GM12891 (cell line): Measurements from ENCODE around the gene MMGT1.

Experiments used
- DNase-seq: peaks from one replicate; pipeline ENCODE4 v3.0.0; 2011; ENCODE audit warnings: low spot score; ENCODE audit not compliant: insufficient read length
- FAIRE-seq: peaks from 2 replicates; lab custom pipeline; 2011; peaks lifted over from hg19 to GRCh38; lab: Jason Lieb, UNC
- PAX5 ChIP-seq: IDR thresholded peaks from 2 replicates; pipeline ENCODE4 v1.6.1; 2011; ENCODE audit warnings: low read length, moderate library complexity, mild to moderate bottlenecking; ENCODE audit not compliant: insufficient read depth, severe bottlenecking
- POLR2A ChIP-seq: IDR thresholded peaks from 2 replicates; pipeline ENCODE4 v1.6.1; 2011; ENCODE audit warnings: low read depth, low read length, control low read depth
- POLR2AphosphoS5 ChIP-seq: IDR thresholded peaks from 2 replicates; pipeline ENCODE4 v1.6.1; 2011; ENCODE audit warnings: low read depth, low read length, control low read depth
- POU2F2 ChIP-seq: IDR thresholded peaks from 2 replicates; pipeline ENCODE4 v1.6.1; 2011; ENCODE audit warnings: low read depth, mild to moderate bottlenecking, control low read depth, low read length, moderate library complexity
- SPI1 ChIP-seq: IDR thresholded peaks from 2 replicates; pipeline ENCODE4 v1.6.1; 2011; ENCODE audit warnings: low read depth, low read length, control low read depth
- TAF1 ChIP-seq: IDR thresholded peaks from 2 replicates; pipeline ENCODE4 v1.6.1; 2011; ENCODE audit warnings: low read depth, low read length, control low read depth

MMGT1 gene

GRCh38 chrX:135984256-135984655 is 10.5 kb upstream of the MMGT1 start:
- DNase-seq (no peak), FAIRE-seq (no peak)
- TF ChIP-seq TAF1 (no peak), PAX5 (no peak), POU2F2 (no peak), POLR2A (no peak), POLR2AphosphoS5 (no peak), SPI1 (no peak)

- no peak for TF ChIP-seq TAF1
- no peak for TF ChIP-seq POLR2A
- TF ChIP-seq POLR2AphosphoS5, result no peak
- TF ChIP-seq PAX5, result no peak
- DNase-seq (no peak), FAIRE-seq (peak; percentile 79)
Measured at GRCh38 chrX:135982860-135983259, 9.1 kb upstream of the MMGT1 start.

GRCh38 chrX:135981668-135982067 is 7.9 kb upstream of the MMGT1 start:
- FAIRE-seq (no peak), DNase-seq (no peak)
- TF ChIP-seq PAX5 (no peak), TAF1 (no peak), SPI1 (no peak), POLR2A (no peak), POLR2AphosphoS5 (no peak), POU2F2 (no peak)

- FAIRE-seq (no peak), DNase-seq (no peak)
- TF ChIP-seq PAX5 (no peak), POLR2AphosphoS5 (no peak), SPI1 (no peak), POU2F2 (no peak), TAF1 (no peak), POLR2A (no peak)
Measured at GRCh38 chrX:135981010-135981409, 7.2 kb upstream of the MMGT1 start.

GRCh38 chrX:135977611-135978010 is 3.8 kb upstream of the MMGT1 start:
- FAIRE-seq, result no peak
- TF ChIP-seq TAF1 (no peak), POLR2A (no peak), POLR2AphosphoS5 (no peak), PAX5 (no peak), POU2F2 (no peak), SPI1 (no peak)
- DNase-seq, result no peak

- TF ChIP-seq TAF1 (no peak), PAX5 (no peak), POLR2AphosphoS5 (no peak), POLR2A (no peak), SPI1 (no peak), POU2F2 (no peak)
- no peak for FAIRE-seq
- DNase-seq, result no peak
Measured at GRCh38 chrX:135975421-135975820, 1.6 kb upstream of the MMGT1 start.

GRCh38 chrX:135974279-135974856 is 580 bp upstream of the MMGT1 start:
- FAIRE-seq (no peak), DNase-seq (no peak)
- TF ChIP-seq POU2F2, result no peak
- TF ChIP-seq TAF1, result no peak
- TF ChIP-seq SPI1, result no peak
- no peak for TF ChIP-seq POLR2A
- TF ChIP-seq POLR2AphosphoS5, result no peak
- no peak for TF ChIP-seq PAX5

GRCh38 chrX:135973025-135973547 is 702 bp downstream of the MMGT1 start:
- FAIRE-seq (peak; percentile 28), DNase-seq (no peak)
- TF ChIP-seq POLR2AphosphoS5 (no peak), SPI1 (no peak), PAX5 (no peak), TAF1 (no peak), POU2F2 (no peak), POLR2A (no peak)

GRCh38 chrX:135951291-135951690 is 22.5 kb downstream of the MMGT1 start:
- TF ChIP-seq POU2F2 (no peak), POLR2A (no peak), PAX5 (no peak), POLR2AphosphoS5 (no peak), TAF1 (no peak), SPI1 (no peak)
- DNase-seq, result no peak
- no peak for FAIRE-seq

GRCh38 chrX:135944486-135944885 is 29.3 kb downstream of the MMGT1 start:
- FAIRE-seq (no peak), DNase-seq (no peak)
- TF ChIP-seq SPI1, result no peak
